Measurements from ENCODE around the gene PTPRC.

The PTPRC gene

DNA sequence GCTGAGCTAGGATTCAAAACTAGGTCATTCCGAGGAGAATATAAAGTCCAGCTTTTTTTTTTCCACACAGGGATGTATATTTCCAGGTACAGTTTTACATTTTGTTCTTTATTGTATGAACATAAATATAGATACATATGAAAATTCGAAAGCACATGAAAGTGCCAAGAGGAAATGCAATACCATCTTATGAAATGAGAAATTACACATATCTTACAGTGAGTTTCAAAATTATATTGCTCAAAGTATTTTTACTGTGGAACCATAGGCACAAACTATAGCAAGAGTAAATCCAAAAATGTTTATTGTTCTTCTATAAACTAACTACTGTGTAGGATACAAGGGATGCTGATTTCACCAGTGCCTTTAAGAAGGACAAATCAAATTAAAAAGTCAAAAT lies 39.0 kb downstream of the PTPRC start:
- no peak for DNase-seq

DNA sequence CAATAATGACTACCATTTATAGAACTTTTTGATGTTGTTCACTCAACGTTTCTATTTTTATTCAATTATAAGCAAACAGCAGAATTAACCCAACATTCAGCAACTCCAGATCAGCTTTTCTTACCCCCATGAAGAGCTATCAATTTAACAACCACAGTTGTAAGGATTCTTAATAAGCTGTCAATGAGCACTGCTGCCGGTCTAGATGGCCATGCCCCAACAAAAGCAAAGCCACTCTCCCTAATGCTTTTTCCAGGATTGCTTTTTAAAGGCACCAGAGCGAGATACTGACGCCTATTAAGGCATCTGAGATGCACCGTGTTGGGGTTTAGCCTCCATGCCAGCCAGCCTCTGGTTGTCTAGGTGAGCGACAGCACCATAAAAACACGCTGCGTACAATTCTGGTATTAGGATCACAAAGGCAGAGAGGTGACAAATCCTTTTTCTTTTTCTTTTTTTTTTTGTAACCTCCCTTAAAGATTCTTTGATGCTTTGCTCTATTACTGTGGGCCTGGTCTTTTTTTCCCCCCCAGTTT lies 39.5 kb downstream of the PTPRC start:
- DNase-seq = no peak

DNA sequence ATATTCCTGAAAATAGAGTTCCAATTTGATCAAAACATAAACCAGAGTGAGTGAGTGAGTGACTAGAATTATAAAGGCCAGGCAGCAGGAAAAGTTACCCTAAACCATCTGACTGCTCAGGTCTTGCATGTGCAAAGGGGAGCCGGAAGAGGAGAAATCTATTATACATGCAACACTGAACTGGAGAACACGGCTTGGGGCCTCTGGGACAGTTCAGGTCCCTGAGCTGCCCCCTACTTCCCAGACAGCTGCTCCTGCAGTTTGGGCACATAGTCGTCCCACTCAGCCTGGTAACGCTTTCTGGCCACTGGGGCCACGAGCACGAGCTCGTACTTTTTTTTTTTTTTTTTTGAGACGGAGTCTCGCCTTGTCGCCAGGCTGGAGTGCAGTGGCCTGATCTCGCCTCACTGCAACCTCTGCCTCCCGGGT lies 40.1 kb downstream of the PTPRC start:
- no peak for DNase-seq

DNA sequence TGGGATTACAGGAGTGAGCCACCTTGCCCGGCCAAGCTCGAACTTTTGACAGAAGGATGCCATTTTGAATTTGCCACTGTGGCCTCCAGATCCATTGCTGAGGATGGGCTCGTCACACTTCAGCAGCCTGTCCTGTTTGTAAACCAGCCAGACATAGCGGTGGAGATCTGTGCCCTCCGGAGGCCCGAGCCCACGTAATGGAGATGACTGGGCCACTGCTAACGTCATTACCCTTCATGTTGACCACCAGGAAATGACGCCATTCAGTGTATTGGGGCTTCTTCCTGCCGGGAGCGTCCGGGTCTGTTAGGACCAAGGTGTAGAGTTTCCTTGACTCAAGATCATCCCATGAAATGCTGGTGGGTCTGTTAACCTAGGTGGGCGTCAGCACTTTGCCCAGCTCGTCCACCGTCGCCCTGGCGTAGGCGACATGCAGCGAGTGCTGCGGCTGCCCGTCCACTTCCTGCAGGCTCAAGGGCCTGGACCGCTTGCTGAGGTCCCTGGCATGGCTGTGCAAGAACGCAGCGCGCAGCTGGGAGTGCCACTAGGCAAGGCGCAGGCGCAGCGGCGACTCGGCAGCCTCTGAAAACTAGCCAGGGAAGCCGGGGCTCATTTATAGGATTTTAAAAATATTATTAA lies 40.8 kb downstream of the PTPRC start:
- DNase-seq = no peak

DNA sequence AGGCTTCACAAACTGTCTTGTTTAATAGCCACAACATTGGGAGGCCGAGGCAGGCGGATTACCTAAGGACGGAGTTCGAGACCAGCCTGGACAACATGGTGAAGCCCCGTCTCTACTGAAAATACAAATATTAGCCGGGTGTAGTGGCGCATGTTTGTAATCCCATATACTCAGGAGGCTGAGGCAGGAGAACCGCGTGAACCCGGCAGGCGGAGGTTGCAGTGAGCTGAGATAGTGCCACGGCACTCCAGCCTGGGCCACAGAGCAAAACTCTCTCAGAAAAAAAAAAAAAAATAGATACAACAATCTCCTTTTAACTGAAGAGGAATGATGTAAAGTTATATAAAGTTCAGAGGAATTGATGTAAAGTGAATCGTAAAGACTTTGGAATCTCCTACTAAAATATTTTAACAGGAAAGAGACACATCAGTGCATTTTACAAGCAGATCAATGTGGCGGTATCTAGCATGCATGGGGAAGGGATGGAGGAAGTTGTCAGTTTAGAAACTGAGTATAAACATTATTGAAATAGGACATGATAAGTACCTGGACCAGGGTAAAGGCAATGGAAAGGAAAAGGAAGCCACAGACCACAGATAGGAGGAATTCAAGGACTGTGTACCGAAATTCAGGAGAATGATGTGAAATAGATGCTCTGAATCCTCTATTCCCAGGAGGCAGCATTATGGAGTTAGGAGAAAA lies 41.5 kb downstream of the PTPRC start:
- DNase-seq = no peak

DNA sequence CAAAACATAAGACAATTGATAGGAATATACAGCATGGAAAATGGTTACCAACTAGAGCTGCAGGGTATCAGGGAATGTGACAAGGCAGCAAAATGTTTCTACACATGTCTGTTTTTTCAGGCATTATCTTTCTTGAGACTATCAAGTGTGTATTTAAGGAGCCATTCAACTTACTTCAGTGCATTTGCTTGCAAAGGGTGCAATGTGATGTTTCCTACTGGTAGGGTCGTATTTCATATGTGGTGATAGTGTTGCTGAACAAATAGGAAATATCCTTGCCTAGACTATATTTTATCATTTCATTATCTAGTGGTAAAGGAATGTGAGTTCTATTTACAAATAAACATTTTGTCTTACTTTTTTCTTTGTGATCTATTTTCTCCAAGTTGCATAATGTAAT lies 42.4 kb downstream of the PTPRC start:
- no peak for DNase-seq

DNA sequence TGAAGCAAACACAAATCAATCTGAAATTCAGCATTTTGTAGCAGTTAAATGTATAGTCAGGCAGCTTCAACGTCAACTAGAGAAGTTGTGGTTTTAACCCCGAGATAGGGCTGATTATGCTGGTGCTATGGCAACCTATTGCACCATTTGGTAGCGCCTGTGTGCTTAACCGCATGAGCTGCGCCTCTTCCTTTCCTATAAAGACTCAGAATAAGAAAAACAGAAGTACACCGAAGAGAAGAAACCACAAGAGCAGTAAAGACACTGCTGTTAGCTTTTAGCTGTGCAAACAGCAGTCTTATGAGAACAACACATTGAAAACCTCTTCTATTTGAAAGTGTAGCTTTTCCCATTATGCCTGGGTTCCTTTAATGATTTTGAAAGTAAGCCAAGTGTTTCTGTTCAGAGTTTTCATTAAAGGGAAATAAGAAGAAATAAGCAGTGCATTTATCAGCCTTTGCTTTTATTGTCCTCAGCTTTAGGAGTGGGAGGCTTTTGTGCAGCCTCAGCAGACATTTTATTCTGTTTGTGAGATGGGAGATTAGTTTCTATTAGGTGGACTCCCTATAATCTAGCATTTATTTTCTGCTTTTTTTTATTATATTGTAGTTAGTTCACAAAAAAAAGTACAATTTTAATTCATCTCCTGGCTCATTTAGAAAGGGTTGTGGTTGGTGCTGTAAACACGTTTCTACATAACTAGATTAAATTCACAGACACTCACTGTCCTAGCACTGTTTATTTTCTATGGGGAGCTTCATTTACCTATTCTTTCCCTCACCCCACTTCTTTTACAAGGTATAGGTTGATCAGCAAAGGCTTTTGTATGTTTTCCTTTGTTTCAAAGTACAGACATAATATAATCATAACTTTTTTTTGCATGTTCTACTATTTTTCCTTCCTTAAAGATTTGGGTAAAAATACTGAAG lies 43.3 kb downstream of the PTPRC start:
- peak; percentile 93 for DNase-seq

DNA sequence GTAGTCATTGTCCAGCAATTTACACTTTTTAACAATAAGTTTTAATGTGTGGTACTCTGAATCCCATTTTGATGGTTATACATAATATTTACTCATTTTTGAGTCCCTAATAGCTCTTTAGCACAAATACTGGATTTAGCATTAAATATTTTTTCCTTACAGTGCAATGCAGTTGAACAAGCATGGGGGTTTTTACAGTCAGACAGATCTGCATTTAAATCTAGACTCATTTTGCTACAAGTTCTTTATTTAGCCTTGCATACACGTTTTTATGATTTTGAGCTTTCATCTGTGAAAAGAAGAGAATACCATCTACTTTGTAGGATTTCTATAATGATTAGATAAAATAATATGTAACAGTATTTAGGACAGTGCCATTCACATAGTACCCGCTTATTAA lies 44.0 kb downstream of the PTPRC start:
- no peak for DNase-seq

DNA sequence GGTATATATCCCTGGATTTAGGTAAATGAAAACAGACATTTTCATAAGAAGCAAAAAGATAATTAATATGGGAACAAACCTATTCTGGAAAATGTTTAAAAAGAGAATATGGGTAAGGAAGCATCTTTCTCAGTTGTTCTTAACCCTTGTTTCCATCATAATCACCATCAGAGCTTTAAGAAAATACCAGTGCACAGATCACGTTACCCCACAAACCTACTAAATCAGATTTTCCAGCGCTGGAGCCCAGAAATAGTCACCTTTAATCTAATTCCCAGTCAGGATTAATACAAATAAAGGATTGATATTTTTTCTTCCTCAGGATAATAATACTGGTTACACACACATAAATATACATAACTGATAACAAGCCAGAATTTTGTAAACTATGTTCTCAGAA lies 44.6 kb downstream of the PTPRC start:
- DNase-seq = no peak

DNA sequence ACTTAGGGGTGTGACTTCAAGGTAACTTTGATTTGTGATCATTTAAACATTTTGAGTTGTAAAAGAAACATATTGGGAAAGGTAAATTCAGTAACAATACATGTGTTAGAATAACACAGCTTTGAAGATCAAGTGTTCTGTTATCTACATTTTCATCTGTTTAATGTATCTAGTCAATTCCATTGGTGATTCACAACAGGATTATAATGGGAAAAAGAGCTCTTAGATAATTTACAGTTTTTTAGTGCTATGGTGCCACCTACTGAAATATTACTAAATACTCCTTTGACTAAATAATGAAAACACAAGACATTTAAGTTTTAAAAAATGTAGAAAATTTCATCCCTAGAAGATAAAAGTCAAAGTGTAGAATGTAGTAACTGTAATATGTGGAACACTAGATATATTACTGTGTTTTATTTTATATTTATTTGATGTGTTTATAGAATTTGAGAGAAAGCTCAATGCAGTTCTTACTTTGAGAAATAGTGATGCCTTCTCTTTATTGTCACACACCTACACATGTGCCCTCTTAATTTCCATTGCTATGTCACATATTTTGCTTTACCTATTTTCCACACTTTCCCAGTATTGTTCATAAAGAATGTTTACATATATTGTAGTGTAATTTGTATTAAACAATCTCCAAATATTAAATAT lies 47.4 kb downstream of the PTPRC start:
- no peak for DNase-seq

DNA sequence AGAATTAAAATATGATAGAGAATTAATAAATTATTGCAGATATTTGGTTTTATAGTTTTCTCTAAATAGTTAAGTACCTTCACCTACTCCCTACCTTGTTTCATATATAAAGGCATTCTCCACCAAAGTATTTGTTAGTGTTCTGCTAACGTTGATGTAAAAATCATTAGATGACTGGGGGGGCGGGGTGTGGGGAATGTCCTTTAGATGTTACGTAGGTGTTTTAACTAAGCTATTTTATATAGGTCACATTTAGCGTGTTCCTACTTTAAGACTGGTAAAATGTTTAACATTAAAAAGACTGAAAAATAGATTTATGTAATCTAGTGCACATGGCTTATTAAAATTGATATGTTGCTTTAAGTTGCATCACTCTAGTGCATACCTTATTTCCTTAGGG lies 48.6 kb downstream of the PTPRC start:
- DNase-seq = no peak

DNA sequence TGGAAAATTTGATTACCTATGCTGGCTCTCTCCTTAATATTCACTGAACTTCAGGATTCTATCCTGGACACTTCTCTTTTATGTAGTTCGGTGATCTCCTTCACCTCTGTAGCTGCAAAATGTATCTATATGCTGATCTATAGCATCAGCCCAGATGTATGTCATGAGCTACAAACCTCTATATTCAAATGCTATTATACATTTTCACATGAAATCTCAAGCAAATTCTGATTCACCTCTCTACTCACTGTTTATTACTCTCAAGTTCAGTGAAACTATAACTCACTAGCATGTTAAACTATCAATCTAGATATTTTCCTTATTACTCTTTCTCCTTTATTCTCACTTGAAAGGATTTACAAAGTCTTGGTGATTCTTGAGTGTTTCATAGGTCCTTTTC lies 52.2 kb downstream of the PTPRC start:
- DNase-seq = no peak

DNA sequence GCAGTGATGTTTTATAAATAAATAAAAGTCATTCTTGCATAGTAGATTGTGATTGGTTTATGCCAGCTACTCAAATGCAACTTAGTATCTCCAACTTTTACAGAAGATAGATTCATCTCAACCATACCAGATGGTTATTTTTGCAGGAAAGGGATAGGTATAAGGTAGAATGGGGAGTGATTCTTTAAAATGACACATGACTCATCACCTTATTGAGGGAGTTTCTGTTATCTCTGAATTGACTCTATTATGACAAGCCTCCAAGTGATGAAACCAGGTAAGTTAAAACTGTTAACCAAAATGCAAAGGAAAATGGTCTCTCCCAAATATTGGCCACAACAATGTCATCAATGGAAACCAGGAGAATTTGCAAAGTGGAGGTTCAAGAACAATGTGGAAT lies 54.5 kb downstream of the PTPRC start:
- no peak for DNase-seq

DNA sequence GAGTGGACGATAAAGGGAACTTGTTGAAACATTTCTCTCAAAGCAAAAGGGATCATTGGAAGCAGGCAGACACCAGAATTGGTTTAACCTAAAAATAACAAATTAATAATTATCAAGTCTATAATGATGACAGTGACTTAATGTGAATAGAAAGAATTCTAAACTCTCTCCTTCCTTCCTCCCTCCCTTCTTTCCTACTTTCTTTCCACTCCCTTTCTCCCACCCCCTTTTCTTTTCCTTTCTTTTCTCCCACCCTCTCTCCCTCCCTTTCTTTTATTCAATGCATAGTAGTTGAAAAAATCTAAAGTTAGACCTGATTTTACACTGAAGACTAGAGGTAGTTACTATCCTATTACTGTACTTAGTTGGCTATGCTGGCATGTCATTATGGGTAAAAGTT lies 55.7 kb downstream of the PTPRC start:
- DNase-seq = no peak

DNA sequence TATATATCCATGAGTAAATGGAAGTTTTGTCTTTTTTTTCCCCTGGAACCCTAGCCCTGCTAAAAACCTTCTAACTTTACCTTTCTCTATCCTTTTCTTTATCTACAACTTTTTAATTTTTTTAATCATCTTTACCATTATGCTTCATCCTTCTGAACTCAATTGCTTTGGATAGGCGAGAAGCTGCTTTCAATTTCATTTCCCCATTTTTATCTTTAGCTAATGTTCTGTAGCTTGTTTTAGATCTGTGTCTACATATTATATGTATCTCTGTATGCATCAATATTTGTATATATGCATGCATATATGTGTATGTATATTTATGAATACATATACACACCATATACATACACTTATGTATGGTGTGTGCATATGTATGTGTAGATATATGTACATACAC lies 57.4 kb downstream of the PTPRC start:
- no peak for DNase-seq

DNA sequence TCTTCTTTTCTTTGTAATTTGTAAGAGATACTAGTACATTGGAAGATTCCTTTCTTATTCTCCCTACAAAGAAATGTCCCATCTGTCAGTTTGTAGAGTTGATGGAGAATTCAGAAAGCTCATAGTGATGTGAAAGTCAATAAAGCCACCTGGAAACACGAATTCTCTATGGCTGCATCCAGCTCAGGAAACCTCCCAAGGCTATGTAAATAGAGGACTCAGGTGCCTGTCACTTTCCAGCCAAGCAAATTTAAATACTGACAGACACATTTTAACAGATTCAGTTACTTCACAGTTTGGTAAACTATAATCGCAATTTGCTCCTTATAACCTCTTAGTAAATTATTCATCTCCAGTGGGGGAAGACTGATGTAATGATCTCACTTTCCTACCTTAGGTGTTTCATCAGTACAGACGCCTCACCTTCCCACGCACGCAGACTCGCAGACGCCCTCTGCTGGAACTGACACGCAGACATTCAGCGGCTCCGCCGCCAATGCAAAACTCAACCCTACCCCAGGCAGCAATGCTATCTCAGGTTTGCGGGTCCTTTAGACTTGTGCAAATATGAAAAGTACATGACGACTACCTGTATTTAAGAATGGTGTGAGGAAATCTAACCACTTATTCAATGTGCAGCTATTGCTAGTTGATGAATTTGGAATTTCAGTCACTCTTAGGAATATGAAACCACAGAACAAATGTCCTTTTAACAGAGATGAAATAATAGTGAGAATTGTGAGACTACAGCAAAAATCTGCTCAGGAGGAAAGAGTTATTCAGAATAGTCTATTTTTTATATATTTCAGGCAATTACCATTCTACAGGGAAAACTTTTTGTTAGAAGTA lies 60.6 kb downstream of the PTPRC start:
- DNase-seq = no peak

DNA sequence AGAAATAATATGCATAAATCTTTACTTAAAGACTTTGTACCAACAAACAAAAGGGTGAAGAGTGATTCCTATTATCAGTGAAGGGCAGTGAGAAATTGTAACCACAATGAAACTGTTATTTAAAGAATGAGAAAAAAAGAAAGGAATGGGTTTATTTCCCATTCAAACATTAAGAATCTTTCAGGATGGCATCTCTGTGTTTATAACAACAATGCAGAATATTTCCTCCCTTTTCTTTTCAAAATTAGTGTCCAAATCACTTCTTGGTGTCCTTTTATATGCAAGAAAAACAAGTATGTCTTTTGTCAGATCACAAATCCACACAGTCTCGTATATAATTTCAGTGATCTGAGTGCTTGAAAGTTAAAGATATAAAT lies 61.2 kb downstream of the PTPRC start:
- DNase-seq = no peak

DNA sequence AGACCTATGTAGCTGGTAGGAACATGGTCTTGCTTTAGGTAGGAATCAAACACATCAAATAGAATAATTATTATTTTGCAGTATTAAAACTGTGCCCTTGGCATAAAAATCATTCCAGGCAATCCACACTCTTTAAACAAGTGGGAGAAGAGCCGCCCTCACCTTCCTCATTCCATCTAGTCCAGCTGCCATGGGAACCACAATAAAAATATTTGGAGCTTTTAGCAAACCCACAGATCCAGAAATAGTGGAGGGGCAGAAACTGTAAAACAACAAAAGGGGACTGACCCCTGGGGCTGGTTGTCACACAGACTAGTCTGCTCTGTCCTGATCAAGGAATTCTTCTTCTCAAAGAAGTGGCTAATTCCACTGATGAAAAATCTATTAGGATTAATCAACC lies 61.6 kb downstream of the PTPRC start:
- no peak for DNase-seq

DNA sequence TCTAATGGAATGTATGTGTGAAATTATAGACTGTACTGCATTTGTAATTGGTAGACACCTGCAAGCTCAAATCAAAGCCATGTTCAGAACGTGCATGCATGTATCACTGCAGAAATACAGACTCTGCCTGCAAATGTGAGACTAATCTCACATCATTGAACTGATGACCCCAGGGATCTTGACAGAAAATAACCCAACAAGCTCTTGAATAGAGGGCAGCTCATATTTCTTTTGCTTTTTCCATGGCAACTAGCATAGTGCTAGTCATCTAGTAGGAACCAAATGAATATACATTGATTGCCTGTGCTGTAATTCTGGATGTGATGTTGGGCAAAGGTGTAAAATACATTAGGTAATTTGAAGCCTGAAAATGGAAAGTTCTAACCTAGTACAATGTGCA lies 62.4 kb downstream of the PTPRC start:
- peak; percentile 15 for DNase-seq

DNA sequence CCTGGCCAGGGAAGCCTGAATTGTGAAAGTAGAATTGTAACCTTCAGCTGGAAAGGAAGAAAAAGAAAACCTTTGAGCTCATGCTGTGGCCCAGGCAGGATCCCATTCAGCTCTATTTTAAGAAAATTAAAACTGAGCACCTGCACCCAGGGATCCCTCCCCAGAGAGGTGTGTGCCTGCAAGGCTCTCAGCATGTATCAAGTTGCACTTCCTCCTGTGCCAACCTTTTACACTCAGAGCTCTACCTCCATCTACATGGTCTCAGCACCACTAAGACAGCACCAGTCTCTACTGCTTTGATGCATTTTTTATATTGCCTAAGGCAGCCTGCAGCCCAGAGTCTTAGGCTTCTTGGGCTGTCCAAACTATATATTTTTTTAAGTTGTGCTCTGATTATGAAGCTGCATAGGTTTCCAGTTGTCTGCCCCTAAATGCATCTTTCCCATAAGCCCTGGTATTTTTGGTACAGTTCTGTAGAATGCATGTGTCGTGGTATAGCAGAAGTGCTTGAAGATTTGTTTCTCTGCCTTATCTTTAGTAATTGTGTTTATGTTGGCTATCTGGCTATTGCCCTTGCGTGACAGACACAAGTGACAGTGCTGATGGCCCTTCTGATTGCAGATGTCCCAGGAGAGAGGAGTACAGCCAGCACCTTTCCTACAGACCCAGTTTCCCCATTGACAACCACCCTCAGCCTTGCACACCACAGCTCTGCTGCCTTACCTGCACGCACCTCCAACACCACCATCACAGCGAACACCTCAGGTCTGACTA lies 63.1 kb downstream of the PTPRC start:
- peak; percentile 61 for DNase-seq

All from NCI-H2107 (cell line).